GM21381 (cell line): ENCODE data around the gene PTPRN2.

Experiments
- ATAC-seq: cut with Tn5 transposase; IDR thresholded peaks from one replicate; pipeline ENCODE4 v1.9.1; 2021; ENCODE audit warnings: mild to moderate bottlenecking, moderate library complexity; ENCODE audit not compliant: unreplicated experiment

Gene PTPRN2

DNA sequence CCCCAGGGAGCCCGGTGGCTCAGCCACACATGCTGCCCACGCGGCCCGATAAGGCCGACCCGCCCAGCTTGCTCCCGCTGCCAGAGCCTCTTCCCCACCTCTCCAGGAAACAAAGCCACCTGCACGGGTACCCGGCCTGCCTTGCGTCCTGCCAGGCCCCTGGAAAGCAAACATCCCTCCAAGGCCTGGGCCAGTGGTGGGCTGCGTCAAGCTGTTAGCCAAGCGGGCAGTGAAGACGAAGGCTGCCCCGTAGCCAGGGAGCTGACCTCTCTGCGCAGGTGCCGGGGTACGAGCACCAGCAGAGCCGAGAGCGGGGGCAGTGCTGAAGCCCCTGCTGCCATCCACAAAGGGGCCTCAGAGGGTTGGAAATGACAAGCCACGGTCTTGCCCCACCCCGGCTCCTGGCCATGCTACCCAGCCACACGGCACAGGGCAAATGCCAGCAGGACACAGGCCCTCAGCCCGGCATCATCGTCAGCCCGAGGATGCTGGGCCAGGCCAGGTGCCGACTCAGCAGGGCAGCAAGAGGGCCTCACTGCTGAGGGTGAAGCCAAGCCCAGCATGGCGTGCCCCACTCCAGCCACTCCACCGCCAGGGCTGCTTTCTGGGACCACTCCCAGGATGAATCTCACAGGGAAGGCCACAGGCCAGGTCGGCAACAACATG, 140.0 kb downstream of the PTPRN2 start:
- no peak for ATAC-seq

DNA sequence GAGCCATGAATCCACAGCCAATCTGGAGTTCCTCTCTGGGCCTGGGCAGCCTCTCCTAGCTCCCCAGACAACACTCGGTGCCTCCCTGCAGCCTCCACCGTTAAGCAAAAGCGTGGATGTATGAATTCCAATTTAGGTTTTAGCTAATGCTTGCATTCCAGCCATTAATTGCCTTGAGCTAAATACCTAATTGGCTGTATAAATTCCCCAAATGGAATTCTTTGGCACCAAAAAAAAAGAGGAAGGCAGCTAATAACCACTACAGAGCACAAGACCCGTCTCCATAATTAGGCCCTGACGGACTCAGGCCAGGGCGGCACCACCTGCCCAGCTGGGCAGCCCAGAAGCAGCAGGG, 140.5 kb downstream of the PTPRN2 start:
- no peak for ATAC-seq

DNA sequence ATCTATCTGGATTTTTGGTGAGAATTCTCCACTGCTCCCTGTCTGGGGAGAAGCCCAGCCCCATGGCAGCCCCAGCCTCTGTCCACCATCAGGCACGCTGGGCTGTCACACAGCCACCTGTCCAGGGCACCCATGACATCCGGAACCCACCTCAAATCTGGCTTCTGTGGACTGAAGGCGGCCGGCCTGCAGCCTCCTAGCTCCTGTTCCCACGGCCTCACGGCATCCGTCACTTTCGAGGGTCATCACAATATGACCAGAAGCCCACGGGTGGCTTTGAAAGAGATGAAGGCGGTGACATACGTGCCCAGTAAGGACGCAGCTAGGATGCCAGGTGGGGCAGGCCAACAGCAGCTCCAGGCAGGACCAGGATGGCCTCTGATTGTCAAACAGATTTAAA, 140.9 kb downstream of the PTPRN2 start:
- no peak for ATAC-seq

DNA sequence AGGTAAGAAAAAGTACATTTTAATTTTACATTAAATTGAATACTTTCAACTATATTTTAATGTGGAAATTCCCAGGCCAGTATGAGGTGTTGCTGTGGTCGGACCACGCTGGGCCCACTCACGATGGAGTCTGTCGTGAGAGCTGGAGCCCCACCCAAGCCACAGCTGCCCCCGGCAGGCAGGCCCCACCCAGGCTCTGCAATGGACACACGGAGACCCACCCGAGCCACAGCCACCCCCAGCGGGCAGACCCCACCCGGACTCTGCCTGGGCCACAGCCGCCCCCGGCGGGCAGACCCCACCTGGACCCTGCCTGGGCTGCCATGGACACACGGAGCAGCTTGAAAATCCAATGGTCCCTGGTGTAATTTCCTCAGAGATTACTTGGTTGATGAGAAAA, 141.3 kb downstream of the PTPRN2 start:
- no peak for ATAC-seq

DNA sequence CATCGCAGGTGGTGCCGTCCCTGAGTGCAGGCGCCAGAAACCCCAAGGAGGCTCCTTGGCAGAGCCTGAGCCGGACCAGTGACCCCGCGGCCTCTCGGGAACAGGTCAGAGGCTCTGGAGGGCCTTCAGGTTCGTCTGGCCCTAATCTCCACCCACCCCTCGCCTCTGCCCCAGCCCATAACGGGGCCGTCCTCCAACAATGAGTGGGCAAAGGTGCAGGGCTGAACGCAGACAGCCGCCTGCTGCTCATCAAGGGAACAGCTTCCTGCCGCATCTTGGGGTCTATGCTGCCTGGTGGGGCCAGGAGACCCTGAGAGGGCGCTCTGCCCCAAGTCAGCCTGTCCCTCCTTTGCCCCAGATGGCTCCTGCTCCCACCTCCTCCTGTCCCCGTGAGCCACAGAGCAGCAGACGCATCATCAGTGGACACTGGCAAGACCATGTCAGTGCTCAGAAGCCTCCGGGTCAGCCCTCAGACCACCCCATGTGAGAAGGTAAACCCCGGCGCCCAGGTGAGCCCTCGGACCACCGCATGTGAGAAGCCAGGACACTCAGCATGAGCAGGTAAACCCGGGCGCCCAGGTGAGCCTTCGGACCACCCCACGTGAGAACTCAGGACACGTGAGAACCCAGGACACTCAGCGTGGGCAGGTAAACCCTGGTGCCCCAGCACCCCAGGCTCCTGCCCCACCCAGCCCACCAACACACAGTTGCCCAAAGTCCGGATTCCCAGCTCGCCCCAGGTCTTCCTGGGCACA, 142.0 kb downstream of the PTPRN2 start:
- no peak for ATAC-seq

DNA sequence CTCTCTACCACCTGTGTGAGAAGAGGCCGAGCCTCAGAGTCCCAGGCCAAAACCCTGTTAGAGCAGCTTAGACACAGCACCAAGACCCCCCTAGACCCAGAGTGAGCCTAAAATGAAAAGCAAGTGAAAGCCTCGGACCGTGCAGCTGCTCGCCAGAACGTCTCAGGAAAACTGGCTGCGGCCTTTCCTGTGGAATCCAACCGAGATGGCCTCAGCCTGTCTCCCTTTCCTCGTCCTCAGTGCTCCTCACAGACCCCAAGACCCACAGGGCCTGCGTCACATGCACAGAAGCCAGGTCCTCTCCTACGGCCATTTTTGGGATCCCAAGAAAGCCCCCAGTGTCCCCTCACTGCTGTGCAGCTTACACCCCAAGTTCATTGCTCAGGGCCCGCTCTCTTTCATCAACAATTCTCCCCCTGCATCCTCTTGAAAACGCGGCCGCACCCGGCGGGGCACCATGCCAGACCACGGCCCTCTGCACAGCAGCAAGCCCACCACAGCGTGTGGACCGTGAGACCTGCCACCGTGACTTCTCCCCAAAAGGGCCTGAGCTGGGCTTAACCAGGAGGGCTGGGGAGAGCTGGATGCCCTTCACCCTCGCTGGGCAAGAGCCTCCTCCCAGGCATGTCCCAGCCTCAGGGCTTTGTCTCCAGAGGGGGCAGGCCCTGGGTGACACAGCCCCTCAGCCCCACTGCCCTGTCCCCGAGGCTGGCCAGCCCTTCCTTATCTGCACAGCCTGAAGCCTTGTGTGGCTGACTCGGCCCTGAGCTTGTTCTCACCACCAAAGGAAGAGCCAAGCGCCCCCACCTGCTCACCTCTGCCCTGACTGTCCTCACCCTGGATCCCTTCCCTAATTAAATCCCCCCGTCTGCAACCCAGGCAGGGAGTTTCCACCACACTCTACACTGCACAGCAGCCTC, 142.9 kb downstream of the PTPRN2 start:
- ATAC-seq = no peak

DNA sequence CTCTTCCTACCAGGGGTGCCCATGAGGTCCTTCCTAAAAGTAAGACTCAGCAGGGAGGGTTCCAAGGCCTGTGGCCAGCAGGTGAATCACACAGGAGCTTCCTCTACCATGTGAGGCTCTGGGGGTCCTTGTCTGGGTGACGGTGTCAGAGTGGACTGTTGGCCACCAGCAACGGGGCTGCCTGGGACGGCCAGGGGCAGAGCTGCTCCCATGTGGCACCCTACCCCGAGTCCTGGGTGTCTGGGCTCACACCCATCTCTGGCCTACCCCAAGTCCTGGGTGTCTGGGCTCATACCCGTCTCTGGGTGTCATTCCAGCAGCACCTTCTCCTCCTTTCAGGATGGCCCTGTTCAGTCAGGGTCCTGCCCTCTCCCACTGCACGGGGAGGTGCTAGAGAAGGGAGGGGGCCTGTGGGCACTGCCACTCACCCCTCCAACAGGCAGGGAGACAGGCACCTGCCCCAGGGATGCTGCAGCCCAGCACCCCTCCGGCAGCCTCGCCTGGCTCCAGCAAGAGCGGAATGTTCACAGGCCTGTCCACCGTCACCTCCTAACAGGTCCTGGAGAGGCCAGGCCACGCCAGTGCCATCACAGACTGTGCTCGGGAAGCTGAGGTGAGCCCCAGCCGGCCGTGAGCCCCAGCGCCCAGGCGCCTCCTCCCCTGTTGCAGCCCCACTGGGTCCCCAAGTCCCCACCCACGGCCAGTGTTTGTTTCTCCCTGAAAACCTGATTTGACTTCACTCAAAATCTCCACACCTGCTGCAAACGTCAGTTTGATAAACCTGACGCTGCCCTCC, 143.7 kb downstream of the PTPRN2 start:
- ATAC-seq = no peak

DNA sequence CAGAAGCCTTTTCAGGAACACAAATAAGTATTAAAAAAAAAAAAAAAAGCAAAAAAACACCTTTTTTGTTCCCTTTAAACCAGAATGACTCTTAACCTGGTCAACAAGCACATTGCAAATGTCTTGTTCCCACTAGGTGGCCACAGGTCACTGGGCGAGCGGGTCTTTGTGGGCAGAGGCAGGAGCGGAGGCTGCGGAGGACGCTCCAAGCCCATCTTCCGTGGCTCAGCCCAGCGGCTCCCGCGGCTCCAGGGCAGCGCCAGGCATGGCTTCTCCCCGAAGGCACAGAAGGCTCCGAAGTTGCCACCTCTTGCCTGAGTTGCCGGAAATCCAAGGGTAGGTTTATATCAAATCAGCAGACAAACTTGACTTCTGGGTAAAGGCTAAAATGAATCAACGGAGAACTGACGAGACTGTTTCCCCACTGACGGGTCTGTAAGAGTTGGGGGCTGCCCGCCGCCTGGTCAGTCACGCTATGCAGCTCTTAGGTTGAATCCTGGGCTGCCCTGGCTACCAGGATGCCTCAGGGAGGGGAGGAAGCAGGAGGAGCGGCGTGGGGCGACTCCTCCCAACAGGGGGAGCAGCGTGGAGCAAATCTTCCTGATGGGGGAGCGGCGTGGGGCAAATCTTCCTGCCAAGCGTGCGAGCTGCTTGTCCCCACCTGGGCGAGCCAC, 144.5 kb downstream of the PTPRN2 start:
- no peak for ATAC-seq

DNA sequence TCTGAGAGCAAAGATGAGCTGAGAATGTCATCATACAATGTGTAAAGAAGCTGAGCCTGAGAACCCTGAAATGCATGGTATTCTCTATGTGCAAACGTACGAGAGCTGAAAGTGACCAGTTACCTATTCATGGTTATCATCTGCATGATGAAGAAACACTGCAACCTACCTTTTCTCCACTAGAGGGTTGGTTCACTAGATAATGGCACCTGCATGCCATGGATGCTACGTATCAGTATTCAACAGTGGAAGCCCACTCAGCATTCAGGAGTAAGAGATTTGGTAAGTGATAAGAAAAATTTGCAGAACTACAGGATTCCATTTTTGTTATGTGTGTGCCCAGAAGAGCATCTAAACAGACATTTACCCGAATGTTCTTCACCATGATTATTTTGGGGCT, 145.4 kb downstream of the PTPRN2 start:
- ATAC-seq = no peak

DNA sequence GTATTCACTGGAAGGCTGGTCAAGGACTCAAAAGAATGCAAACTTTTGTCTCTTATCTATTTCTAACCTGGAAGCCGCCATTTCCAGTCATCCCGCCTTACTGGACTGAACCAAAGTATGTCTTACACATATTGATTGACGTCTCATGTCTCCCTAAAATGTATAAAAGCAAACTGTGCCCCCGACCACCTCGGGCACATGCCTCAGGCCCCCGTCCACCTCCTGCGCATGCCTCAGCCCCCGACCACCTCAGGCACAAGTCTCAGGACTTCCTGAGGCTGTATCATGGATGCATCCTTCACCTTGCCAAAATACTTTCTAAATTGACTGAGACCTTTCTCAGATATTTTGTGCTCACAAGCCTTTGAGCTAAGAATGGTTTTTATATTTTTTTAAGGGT, 148.6 kb downstream of the PTPRN2 start:
- ATAC-seq = no peak

DNA sequence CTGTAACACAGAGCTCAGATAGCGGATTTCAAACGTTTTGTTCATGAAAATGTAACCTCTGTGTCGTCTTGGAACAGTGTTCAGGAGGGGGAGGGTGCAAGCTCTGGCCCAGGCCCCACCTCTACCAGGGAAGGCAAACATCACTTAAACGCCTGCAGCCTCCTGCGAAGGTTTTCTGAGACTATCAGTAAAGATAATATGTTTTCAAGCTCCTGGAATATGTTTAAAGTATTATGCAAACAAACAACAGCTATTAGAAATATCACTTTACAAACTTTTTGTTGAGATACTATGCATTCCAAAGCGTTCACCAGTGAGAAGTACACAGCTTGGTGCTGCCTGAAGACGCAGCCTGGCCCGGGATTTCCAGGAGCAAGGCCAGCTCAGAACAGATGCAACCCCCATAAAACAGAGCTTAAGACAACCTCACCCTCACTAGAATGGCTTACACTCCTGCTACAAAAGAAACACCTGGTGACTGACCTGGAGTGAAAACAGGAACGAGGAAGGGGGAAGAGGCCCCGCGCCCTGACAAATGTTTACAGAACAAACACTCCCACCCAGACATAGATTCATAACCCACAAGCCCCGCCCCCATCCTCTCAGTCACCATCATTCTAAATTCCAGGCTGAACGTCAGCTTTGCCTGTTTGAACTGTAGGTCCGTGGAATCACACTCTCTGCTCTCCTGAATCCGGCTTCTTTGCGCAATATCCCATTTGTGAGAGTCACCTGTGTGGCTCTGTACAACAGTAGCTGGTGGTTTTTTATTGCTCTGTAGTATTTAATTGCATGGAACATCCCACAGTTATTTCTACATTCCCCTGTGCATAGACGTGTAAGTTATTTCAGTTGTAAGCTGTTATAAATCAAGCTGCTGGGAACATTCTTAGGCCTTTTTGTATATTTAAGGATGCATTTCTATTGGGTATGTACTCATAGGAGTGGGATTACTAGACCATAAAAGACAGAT, 155.0 kb downstream of the PTPRN2 start:
- no peak for ATAC-seq

DNA sequence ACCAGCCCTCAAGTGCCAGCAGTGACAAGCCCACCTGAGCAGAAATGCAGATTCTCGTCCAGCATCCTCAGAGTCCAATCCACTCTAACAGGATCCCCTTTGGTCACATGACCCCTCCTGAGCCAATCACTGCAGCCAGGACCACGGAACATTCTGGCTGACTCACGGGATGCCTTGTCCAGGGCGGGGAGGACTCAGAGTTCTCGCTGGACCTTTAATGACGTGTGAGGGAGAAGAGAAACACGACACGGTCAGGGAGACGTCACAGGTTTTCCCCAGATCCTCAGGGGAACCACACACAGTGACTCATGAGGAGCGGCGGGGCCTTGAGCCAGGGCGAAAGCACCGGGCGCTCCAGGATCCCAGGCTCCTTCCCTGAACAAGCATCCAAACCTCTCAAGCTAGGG, 155.7 kb downstream of the PTPRN2 start:
- ATAC-seq = no peak

DNA sequence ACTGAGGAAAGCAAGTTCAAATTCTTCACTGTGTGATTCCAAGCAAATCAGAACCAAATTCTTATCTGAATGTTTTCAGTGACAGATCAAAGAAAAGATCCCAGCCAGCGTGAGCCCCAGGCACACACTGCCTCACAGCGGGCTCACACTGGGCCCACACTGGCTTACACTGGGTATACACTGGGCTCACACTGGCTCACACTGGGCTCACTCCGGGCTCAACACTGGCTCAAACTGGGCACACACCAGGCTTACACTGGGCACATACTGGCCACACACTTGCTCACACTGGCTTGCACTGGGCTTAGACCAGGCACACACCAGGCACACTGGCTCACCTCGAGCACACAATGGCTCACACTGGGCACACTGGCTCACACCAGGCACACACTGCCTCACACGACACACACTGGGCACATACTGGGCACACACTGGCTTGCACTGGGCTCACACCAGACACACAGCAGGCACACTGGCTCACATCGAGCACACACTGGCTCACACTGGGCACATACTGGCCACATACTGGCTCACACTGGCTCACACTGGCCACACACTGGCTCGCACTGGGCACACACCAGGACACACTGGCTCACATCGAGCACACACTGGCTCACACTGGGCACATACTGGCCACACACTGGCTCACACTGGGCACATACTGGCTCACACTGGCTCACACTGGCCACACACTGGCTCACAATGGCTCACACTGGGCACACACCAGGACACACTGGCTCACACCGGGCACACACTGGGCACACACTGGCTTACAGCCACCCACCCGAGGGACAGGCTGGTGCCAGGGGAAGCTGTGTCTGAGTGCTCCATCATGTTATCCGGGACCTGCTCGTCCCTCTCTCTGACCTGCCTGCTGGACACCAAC, 156.3 kb downstream of the PTPRN2 start:
- ATAC-seq = no peak

DNA sequence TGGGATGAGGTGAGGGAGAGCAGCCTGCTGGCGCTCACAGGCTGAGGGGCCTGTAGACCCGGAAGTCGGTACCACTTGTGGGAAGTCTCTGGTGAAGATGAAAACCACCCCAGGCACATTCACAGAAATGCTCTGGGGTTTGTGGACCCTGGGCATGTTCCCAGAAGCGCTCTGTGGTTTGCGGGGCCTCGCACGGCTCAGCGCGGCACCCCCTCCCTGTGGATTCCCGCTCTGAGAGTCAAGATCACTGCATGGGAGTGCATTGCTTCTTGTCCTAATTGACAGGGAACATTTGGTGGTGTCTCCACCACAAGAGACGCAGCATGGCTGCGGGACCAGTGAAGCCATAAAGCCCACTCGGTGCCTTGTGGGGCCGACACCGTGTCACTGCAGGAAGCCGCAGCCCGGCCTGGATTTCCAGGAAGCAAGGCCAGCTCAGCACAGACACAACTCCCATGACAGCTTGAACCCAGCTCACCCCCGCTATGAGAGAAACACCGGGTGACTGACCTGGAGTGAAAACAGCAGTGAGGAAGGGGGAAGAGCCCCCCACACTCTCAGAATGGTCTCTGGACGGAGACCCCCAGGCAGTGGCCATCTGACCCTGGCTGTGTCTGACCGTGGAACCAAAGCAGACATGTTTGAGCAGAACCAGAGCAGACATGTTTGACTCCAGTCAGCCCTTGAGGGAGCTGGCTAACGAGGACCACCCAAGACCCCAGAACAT, 157.2 kb downstream of the PTPRN2 start:
- ATAC-seq = no peak

DNA sequence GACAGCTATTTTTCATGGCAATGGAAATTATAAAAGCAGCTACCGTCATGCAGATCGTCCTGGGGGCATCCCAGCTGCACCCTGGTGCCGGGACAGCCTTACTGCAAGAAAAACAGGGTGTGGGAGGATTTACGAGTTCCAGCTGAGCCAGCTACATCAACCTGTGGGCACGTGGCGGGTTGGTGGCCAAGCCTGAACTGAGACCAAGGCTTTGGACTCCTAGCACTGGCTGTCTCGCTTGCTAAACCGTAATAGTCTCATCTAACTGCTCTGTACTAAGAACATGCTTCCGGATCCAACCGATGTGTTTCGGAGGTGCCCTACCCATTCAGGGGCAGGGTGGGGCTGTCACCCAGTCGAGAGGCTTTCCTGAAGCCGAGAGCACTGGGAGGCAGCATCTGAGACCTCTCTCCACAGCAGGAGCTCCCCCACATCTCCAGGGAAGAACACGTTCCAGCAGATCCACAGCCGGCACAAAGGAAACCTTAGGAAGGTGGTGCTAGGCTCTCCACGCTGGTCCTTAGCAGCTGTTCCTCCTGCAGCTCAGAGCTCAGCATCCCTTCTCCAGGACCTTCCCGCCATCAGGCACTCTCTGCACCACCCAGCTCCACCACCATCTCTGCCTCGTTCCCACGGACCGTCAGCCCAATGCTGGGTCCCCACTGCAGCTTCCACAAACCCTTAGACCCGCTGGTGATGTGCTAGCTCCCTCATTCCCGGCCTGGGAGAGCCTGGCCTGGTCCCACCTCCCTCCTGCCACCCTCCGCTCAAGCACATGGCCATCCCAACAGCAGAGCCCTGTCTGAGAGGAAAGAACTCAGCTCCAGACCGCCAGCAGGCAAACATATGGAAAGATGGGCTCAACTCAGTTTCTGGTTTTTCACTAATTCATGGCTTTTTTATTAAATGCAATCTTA, 158.5 kb downstream of the PTPRN2 start:
- no peak for ATAC-seq

DNA sequence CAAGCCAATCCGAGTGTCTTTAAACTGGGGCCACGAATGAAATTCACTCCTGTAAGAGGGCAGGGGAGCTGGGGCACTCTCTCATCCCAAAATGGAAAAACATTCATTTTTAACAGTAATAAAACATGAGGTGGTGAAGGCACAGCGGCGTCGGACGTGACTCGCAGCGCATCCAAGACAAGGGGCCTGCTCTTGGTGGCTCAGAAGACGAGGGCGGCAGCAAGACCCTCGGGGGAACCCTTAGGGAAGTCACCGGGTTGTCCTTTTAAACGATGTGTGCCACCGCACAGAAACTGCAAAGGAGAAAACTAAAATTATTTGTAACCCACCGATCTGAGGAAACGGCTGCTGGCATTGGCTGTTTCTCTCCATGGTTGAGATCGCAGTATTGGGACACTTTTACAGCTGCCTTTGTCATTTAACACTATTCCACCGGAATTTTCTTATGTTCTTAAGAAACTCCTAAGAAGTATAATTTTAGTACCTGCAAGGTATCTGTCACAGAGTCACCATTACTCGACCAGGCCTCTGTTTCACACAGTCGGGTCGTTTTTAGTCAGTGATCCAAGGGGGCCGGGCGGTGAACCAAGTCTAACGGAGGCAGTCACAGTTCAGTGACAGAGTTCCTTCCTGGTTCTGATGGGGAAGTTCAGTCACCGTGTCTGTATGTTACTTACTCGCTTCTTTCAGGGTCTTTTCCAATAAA, 159.3 kb downstream of the PTPRN2 start:
- no peak for ATAC-seq
